ENCODE measurements around the gene ADPGK. TPM values are rescaled to one million over a fixed set of nuclear protein-coding genes. Genes with fewer than 3 reads are reported as not detected.

The ADPGK gene
- total RNA-seq, 4 donors from 2014 or later, result 17.1 to 87.6 (median 54.8) TPM

GRCh38 chr15:72751751-72752455, 31.7 kb downstream of the ADPGK start:
- no peak for DNase-seq
- Histone ChIP-seq H3K27me3 (no peaks in the 10 kb centered on the region), H3K4me3 (no peak overlapping the region), H3K9me3 (no peaks in the 10 kb centered on the region), H3K27ac (no peak overlapping the region), H3K4me1 (no peaks in the 10 kb centered on the region), H3K36me3 (no peaks in the 10 kb centered on the region)
- intact Hi-C loops (cut with DNase I; ENCODE audit: low total_unique reads), result no loop called here
- TF ChIP-seq POLR2A (IDR thresholded peaks at IDR 0.05), result no peak
- no peak for TF ChIP-seq CTCF (IDR thresholded peaks at IDR 0.05)

- H3K36me3 ChIP-seq, result no peaks in the 10 kb centered on the region
- no peaks in the 10 kb centered on the region for H3K4me1 ChIP-seq
- no peaks in the 10 kb centered on the region for H3K27me3 ChIP-seq
- no peak for DNase-seq
- H3K27ac ChIP-seq, result no peak overlapping the region
- intact Hi-C loops (cut with DNase I; ENCODE audit: low total_unique reads), result no loop called here
- no peaks in the 10 kb centered on the region for H3K9me3 ChIP-seq
- no peak overlapping the region for H3K4me3 ChIP-seq
- TF ChIP-seq POLR2A (IDR thresholded peaks at IDR 0.05) (no peak), CTCF (IDR thresholded peaks at IDR 0.05) (no peak)
Measured at GRCh38 chr15:72749700-72750099, 33.9 kb downstream of the ADPGK start.

- no peaks in the 10 kb centered on the region for H3K27me3 ChIP-seq
- H3K4me3 ChIP-seq, result no peak overlapping the region
- intact Hi-C loops (cut with DNase I; ENCODE audit: low total_unique reads), result no loop called here
- no peaks in the 10 kb centered on the region for H3K36me3 ChIP-seq
- H3K4me1 ChIP-seq, result no peaks in the 10 kb centered on the region
- no peak overlapping the region for H3K27ac ChIP-seq
- TF ChIP-seq POLR2A (IDR thresholded peaks at IDR 0.05) (no peak), CTCF (IDR thresholded peaks at IDR 0.05) (no peak)
- no peak for DNase-seq
- H3K9me3 ChIP-seq, result no peaks in the 10 kb centered on the region
Measured at GRCh38 chr15:72740219-72740618, 43.3 kb downstream of the ADPGK start.

GRCh38 chr15:72737723-72738122, 45.8 kb downstream of the ADPGK start:
- DNase-seq, result no peak
- H3K9me3 ChIP-seq, result no peaks in the 10 kb centered on the region
- H3K4me3 ChIP-seq, result no peak overlapping the region
- no peak for TF ChIP-seq POLR2A (IDR thresholded peaks at IDR 0.05)
- no peak for TF ChIP-seq CTCF (IDR thresholded peaks at IDR 0.05)
- H3K27me3 ChIP-seq, result no peaks in the 10 kb centered on the region
- H3K4me1 ChIP-seq, result no peaks in the 10 kb centered on the region
- H3K36me3 ChIP-seq, result no peaks in the 10 kb centered on the region
- H3K27ac ChIP-seq, result no peak overlapping the region
- intact Hi-C loops (cut with DNase I; ENCODE audit: low total_unique reads), result no loop called here

- Histone ChIP-seq H3K27me3 (no peaks in the 10 kb centered on the region), H3K4me3 (no peak overlapping the region), H3K4me1 (no peaks in the 10 kb centered on the region), H3K36me3 (no peaks in the 10 kb centered on the region), H3K9me3 (no peaks in the 10 kb centered on the region), H3K27ac (no peak overlapping the region)
- no peak for TF ChIP-seq POLR2A (IDR thresholded peaks at IDR 0.05)
- no peak for TF ChIP-seq CTCF (IDR thresholded peaks at IDR 0.05)
- DNase-seq, result no peak
- intact Hi-C loops (cut with DNase I; ENCODE audit: low total_unique reads), result no loop called here
Measured at GRCh38 chr15:72737061-72737460, 46.5 kb downstream of the ADPGK start.
